Embryonic facial prominence (tissue), 1 donor: Measurements from ENCODE around the gene CNTNAP2.
"Not testable (repeated sequence)": the region's sequence is repeated elsewhere in the genome, so short reads cannot be mapped to it uniquely, and the experiment has no call there.

ENCODE experiments used
- DNase-seq: peaks from one replicate; pipeline ENCODE4 v3.0.0-alpha.2; 2016; ENCODE audit errors: extremely low spot score

CNTNAP2 gene

DNA sequence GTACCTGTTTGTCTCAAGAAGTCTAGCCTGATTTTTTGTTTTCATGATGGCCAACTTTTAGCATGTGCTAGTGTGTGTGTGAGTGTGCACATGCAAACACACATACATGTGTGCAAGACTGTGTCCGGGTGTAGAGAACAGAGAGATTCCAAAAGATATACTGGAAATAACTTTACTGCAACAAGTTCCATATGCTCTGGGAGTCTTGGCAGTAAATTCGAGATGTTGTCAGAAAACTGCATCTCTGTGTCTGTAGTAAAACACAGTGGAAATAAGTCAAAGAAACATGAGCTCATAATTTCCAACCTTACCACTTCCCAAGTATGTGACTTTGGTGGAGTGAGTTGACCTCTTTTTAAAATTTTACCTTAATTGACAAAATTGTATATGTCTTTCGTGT lies 1523.2 kb downstream of the CNTNAP2 start:
- DNase-seq = no peak

DNA sequence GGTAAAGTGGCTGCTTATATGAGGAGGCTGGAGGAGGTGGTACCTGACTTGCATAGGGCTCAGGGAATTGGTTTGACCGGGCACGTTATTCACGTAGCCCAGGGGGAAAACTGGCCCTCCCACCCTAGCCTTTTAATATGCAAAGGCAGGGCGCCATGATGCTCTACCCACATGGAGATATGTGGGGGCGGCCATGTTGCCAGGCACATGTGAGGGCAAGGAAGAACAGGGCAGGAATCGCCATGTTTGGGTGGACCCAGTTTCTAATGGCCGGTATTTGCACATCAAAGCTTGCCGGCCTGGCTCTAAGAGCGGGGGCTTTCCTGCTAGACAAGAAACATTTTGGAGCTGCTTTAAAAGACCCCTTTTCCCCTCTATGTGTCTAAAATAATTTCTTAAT lies 1524.2 kb downstream of the CNTNAP2 start:
- DNase-seq = no peak

DNA sequence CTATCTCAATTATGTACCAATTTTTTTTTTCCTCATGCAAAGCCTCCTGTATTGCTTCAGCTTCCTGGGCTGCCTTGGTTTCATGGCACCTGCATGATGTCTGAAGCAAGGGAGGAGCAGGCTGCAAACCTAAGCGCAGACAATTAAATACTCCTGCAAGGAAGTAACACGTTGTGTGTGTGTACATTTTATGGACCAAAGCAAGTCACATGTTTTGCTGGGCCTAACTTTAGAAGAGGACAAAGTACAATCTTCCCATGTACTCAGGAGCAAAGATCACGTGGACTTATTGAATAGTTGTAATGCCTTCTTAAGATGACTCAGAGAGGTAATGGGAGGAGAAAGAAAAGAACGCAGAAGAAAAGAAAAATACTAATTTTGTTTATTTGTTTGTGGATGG lies 1530.0 kb downstream of the CNTNAP2 start:
- DNase-seq = no peak

DNA sequence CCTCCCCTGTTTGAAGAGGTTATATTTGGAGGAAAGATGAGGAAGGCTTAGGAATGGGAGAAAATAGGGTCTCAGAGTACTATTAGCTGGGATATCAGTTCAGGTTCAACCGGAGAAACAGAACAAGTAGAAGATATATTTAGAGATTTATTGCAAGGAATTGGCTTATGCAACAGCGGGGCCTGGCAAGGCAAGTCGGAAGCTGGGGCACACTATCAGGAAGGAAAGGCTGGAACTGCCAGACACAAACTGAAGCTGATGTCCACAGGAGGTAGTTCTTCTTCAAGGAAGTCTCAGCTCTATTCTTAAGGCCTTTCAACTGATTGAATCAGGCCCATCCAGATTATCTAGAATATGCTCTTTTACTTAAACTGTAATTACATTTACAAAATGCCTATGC lies 1534.4 kb downstream of the CNTNAP2 start:
- DNase-seq = no peak

DNA sequence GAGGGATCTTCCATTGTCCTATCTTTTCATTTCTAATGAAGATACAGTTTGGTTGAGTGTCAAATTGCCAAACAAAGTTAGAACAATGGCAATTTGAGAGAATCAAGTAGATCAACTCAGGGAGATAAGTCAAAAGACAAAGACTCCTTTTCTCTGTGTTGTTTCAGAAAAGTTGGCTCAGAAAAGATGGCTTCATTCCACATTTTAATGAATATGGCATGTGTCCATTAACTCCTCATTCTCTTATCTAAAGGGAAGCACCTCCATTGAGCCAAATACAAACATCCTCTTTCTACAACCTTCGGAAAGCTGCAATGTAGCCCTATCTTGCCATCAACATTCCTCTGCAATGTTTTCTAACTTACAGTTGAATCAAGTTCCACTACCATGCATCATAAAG lies 1535.0 kb downstream of the CNTNAP2 start:
- DNase-seq = no peak

DNA sequence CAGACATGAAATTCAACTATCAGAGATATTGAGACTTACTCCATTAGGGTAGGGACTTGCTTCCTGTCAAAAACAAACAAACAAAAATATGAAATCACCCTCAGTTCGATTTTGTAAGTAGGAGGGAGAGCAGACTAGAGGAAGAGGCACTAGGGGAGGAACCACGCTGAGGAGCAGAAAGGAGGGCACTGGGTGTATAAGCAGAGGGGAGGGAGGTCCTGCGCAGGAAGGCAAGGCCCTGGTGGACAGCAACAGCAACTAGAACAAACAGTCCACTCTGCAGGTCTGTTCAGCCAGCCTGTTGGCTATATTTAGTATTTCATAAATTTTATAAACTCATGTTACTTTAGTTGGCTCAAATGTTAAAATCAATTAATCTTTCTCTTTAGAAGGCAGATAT lies 1536.9 kb downstream of the CNTNAP2 start:
- no peak for DNase-seq

DNA sequence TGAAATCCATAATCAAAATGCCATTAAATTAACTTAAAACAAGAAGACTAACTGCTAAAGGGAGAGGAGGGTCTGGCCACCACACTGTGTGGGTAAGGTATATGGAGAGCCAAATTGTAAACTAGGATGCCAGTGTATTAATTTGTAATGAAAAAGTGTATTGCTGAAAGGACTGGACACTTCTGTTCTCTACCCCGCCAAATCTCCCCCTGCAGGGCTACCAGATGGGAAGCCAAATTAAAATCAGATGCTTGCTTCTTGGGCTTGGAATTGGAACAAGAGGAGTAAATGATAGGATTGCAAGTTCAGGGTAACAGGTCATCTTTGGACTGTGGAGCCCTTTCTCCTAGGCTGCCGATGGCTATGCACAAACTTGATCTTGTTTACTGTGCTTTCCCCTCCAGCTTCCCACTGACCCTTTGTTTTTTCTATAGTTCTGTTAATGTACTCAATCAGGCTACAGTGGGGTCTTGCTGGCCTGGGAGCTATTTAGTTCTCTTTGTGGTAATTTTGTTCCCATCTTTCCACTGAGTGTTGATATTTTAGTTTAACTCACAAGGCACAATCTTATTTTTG lies 1541.9 kb downstream of the CNTNAP2 start:
- no peak for DNase-seq

DNA sequence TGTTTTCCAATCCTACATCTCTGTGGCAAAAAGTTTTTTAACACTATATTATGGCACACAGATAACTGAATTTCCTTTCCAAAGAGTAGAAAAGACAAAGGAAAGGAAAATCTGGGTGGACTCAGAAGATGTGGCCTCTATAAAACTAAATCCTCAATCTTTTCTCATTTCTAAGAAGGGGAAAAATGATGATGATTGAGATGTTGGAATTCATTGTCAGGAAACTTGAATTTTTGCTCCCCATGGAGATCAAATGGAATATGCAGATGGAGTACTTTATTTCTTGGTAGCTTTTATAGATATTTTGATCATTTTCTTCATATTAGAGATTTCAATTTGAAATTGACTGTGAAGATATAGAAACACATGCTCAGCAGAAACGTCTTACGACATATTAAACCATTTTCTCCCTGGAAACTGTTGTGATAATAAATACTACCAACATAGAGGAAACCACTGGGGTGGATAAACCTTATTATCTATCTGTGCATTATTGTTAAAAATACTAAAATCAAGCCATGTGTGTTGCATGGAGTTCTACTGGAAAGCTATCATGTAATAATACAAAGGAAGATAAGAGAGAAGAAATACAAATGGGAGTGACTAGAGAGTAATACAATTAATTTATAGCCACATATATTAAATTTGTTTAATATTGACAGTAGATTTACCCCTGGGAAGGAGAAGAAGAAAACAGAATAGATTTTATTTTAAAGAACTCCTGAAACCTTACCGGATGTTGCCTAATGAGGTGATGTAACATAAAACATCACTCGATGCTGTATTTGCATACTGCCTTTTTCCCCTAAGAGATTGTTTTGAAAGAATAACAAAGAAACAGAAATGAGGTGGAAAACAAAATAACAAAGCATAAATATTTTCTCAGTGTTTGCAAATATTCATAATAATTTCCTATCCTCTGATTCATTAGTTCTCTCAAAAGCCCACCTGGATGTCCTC lies 1542.7 kb downstream of the CNTNAP2 start:
- DNase-seq = no peak

DNA sequence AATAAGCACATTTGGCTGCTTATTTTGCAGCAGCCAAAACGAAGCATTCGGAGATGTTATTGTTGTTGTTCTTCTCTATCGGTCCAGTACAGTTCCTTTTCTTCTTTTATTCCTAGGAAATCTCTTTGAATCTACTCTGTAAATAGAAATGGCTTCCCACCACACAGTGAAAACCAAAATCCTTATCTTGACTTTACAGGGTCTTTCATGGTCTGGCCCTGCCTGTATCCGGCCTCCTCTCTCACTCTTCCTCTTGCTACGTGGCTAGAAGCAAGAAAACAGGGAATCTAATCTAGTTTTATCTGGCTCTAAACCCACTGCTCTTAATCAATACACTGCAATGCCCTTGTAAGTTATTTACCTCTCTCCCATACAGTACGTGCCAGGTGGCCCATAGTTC lies 1547.9 kb downstream of the CNTNAP2 start:
- DNase-seq = no peak

DNA sequence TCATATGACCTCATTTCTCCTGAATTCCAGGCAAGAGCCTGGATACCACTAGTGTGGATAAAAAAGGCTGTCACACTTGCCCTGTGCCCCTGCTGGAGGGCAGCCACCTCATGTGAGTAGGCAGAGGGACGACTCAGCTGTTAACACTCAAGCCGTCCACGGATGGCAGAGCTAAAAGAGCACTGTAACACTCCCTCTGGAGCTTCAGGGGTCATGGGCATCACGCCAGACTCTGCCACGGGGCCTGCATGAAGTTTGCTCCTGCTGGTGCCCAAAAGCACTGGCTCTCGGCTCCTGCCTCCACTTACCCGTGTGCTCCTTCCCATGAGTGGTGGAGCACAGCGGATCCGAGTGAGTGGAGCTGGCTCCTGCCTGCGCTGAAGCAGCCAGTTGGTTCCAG lies 1554.2 kb downstream of the CNTNAP2 start:
- no peak for DNase-seq

DNA sequence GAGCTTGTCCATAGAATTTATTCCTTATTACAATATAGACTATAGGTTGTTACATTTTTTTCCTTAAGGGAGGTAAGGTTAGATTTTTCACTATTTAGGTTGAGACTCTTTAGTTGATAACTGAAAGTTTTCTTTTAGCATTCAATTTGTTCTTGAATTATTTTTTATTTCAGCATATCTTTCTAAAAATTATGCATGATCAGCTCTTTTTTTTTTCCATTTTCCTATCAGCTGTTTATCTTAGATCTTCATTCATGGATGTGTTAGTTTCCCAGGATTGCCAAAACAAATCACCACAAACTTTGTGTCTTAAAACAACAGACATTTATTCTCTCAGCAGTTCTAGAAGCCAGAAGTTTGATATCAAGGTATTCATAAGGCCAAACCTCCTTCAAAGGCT lies 1558.1 kb downstream of the CNTNAP2 start:
- DNase-seq = no peak

DNA sequence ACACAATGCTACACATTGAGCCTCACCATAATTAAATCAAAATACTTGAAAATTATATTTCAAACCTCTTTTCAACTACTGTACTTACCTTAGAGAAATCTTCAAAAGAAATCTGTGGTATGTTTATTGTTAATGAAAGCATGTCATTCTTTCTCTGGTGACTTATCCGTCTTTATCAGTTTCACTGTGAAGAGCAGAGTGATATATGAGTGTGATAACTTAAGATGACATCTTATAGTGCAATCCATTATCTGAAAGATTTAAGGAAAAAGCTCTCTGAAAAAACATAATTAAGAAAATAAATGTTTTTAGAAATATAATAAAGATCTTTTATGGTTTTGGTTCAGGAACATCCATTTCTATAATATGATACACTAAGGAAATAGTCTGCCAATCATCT lies 1562.3 kb downstream of the CNTNAP2 start:
- no peak for DNase-seq

DNA sequence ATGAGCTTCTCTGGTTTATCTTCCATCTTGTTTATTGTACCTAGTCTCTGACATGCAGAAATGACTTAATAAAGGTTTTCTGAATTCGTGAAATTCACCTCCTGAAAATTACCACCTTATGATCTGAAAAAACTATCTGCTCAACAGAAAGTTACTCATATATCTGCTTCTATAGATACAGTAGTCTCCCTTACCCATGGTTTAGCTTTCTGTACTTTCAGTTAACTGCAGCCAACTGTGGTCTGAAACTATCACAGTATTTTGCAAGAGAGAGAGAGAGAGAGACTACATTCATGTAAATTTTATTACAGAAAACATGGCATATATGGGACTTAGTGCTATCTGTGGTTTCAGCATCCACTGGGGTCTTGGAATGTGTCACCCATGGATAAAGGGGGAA lies 1564.9 kb downstream of the CNTNAP2 start:
- no peak for DNase-seq

DNA sequence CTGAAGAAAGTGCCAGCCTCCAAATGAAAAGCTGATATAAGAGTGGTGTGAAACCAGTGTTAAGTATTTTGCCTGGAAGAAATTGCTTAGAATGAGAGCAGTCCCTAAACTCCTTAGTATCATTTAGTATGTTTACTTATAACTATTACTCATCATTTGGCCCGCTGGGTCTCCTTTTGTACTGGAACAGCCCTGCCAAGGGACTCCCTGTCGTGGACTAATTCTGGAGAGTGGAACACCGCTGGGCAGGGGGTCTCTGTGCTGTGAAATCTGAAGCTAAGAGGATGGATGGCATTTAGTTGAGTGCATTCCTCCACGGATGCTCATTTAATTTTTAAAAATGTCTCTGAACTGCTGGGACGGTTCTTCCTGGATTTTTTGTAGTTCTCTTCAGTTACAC lies 1584.1 kb downstream of the CNTNAP2 start:
- DNase-seq = no peak

DNA sequence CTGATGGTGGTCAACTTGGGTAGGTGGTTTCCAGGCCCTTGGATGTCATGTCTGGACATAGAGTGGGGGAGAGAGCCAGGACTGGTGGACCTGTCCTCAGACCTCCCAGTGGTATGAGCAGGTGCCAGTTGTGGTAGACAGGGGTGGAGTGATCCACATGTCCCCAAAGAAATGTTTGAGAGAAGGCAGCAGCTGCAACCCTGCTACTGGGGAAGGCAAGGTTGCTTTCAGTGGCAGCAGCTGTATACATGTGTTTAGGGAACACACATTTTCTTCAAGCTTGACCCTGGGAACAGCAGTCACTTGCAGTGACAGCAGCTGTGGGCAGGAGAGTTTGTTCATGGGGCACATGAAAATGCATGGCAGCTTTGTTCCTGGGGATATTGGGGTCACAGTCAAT lies 1591.3 kb downstream of the CNTNAP2 start:
- DNase-seq = no peak

DNA sequence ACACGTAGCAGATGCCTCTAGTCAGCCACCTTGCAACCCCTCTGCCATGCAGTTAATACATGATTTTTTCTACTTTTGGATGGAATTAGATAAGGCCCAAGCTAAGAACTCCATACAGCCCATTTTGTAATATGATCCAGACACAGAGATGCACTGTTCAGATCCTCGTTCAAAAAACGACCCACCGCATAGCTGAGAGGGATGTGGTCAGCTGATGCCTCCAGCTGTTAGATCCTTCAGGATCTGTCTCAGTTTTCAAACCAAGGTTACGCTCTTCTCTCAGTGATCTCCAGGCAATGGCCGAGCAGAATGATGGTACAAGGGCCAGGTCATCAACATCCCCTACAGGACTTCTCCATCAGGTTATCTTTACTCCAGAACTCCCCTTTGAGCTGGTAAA lies 1592.3 kb downstream of the CNTNAP2 start:
- no peak for DNase-seq

DNA sequence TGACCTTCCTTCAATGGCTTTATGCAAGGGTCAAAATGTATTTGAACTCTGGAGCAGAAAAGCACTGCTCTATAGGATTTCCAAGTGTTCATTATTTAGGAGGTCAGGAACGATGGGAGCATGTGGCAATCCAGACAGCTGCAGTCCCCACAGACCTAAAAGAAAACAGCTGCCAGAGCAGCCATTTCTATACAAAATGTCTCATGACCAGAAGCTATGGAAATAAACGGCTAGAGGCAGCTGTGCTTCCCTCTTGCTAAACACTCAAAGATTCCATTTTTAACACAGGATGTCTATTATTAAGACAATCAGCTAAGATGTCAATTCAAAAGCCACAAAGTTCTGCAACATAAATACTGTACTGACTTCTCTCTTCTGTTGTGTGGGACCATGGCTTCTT lies 1594.8 kb downstream of the CNTNAP2 start:
- no peak for DNase-seq

DNA sequence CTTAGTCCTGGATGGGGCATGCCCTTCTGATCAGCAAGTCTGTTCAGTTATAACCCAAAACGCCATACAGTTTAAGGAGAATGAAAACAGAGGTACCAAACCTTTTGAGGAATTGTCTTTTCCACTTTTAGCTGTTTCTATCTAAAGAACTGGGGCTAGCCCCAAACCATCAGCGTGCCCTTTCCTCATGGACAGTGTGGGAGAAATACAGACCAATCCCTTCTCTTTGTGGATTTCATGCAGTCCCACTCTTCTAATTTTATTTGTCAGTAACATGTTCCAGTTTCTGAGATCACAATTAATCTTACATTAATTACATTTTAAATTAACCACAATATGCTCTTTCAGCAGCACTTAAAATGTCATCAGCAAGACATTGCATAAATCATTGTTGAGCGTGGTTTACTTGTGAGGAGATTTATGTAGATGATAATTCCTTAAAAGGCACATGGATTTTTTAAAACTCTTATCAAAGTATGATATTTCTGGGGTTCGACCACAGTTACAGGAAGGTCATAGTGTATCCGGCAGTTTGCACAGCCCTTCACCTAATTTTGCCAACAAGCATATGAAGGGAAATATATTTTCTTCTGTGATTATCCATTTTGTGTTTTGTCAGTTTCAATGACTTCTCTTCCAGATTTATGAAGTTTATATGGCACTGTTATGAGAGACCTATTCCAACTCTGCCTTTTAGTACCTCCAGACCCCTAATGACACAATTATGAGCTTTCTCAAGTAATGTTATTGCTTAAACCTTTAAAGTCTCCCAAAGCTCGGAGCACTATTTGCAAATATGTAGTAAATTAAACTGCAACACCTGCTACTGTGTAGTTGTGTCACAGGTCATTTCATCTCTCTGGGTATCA lies 1605.6 kb downstream of the CNTNAP2 start:
- DNase-seq = no peak

DNA sequence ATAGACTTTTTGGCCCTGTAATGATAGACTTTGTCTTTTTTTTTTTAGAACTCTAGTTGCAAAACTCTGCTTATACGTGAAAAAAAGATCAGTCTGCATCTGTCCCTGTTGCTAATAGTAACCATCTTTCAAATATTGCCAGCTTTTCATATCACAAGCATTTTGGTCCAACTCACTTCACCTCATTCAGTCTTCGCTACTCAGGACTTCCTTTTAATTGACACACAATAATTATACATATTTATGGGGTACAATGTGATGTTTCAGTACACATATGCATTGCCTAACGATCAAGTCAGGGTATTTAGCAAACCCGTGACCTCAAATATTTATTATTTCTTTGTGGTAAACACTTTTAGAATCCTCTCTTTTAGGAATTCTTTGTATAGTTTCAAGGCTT lies 1606.9 kb downstream of the CNTNAP2 start:
- DNase-seq = no peak

DNA sequence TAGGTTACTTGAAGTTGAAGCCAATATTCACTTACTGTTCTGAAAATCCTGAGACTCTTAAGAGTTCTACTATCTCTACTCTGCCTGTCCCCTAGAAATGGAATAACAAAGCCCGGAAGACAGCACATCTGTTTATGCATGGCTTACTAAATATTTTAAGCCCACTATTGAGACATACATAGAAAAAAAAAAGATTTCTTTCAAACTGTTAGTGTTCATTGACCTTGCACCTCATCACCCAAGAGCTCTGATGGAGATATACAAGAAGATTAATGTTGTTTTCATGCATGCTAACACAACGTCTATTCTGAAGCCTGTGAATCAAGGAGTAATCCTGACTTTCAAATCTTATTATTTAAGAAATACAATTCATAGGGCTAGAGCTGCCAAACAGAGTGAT lies 1614.7 kb downstream of the CNTNAP2 start:
- no peak for DNase-seq

DNA sequence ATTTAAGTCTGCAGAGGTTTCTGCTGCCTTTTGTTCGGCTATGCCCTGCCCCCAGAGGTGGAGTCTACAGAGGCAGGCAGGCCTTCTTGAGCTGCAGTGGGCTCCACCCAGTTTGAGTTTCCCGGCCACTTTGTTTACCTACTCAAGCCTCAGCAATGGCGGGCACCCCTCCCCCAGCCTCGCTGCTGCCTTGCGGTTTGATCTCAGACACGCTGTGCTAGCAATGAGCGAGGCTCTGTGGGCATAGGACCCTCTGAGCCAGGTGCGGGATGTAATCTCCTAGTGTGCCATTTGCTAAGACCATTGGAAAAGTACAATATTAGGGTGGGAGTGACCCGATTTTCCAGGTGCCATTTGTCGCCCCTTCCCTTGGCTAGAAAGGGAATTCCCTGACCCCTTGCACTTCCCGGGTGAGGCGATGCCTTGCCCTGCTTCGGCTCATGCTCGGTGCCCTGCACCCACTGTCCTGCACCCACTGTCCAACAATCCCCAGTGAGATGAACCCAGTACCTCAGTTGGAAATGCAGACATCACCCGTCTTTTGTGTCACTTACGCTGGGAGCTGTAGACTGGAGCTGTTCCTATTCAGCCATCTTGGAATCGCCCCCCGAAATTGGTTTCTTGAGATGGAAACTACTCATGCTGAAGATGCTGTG lies 1621.1 kb downstream of the CNTNAP2 start:
- not testable (repeated sequence) for DNase-seq

DNA sequence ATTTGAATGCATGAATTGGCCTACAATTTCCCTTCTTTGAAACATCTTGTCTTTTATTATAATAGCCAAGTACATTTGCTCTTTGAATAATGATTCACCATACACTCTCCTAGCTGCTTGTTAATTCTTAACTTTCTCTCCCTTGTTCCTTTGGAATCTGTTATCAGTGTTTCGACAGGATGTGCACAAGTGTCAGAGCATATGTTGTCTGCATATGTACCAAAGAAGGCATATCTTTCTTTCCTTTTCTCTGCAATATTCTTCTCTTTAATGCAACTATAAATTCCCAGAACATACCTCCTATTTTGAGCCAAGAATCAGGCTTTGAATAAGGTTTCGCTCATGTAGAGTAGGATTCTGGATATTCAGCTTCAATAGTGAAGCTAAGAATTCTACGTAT lies 1625.7 kb downstream of the CNTNAP2 start:
- DNase-seq = no peak
